IPS-15b (cell line): ENCODE results near the gene MS4A18.

Experiments used
- H3K27me3 ChIP-seq: one replicate; pipeline ENCODE4 v1.6.1; 2013; ENCODE audit warnings: low read length; ENCODE audit not compliant: control insufficient read depth, insufficient read depth
- H3K36me3 ChIP-seq: one replicate; pipeline ENCODE4 v1.6.1; 2013; ENCODE audit warnings: low read length; ENCODE audit not compliant: control insufficient read depth, insufficient read depth
- H3K4me1 ChIP-seq: one replicate; pipeline ENCODE4 v1.6.1; 2013; ENCODE audit warnings: mild to moderate bottlenecking, low read length; ENCODE audit not compliant: control insufficient read depth, insufficient read depth
- H3K4me3 ChIP-seq: one replicate; pipeline ENCODE4 v1.5.1; 2013; ENCODE audit warnings: low read depth, low read length
- H3K9ac ChIP-seq: one replicate; pipeline ENCODE4 v1.6.1; 2013; ENCODE audit warnings: low read depth, mild to moderate bottlenecking, low read length
- H3K9me3 ChIP-seq: one replicate; pipeline ENCODE4 v1.6.1; 2013; ENCODE audit warnings: mild to moderate bottlenecking, low read length; ENCODE audit not compliant: control insufficient read depth, insufficient read depth

MS4A18 gene

DNA sequence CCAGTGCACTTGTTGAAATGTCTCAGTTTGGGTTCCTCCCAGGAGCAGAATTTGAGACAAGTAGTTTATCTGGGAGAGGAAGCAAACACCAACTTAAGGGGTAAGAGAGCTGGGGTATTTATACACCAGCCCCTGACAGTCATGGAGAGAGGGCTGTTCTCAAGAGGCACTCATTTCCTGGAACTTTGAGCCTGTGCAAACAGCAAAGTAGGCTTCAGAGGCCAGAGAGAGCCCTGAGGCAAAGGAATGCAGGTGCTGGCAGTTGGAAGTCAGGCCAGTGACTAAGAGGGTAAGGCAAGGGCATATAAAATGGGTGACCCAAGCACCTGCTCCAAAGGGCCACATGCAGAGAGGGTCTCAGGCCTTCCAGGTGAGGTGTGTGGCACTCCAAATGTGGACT is 16.1 kb downstream of the MS4A18 start:
- no peaks in the 10 kb centered on the region for H3K36me3 ChIP-seq
- no peak overlapping the region for H3K4me3 ChIP-seq
- no peaks in the 10 kb centered on the region for H3K4me1 ChIP-seq
- no peaks in the 10 kb centered on the region for H3K9me3 ChIP-seq
- H3K27me3 ChIP-seq = no peaks in the 10 kb centered on the region
- no peak overlapping the region for H3K9ac ChIP-seq

DNA sequence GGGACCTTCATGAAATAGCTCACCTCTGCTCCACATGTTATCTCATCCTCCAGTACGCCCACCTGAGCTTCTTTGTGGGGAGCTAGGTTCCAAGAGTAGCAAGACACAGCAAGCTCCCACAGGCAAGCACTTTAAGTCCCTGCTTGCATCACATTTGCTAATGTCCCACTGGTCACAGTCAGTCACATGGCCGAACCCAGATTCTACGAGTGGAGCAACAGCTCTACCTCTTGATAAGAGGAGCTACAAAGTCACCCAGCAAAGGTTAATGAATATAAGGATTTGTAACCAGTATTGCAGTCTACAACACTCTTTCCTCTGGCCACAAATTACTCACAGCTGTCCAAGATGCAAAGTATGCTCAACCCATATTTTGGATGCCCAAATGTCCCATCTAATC is 16.9 kb downstream of the MS4A18 start:
- H3K4me3 ChIP-seq = no peak overlapping the region
- H3K9me3 ChIP-seq = no peaks in the 10 kb centered on the region
- H3K27me3 ChIP-seq = no peaks in the 10 kb centered on the region
- no peak overlapping the region for H3K9ac ChIP-seq
- no peaks in the 10 kb centered on the region for H3K4me1 ChIP-seq
- H3K36me3 ChIP-seq = no peaks in the 10 kb centered on the region

DNA sequence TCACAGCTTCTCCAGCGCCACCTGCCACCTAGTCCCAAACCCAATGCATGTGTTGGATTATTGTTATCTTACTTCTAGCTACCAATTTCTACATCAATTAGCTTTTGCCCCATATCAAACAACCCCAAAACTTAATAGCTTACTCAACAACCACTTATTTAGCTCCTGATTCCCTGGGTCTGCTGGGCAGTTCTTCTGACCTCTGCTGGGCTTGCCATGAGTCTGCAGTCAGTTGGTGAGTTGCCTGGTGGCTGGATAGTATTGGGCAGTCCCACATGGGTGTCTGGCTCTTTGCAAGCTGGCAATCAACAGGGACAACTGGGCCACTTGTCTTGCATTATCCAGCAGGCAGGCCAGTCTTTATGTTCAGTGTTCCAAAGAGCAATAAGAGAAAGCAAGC is 18.5 kb downstream of the MS4A18 start:
- no peaks in the 10 kb centered on the region for H3K4me1 ChIP-seq
- no peak overlapping the region for H3K9ac ChIP-seq
- H3K36me3 ChIP-seq = no peaks in the 10 kb centered on the region
- H3K9me3 ChIP-seq = no peaks in the 10 kb centered on the region
- H3K4me3 ChIP-seq = no peak overlapping the region
- no peaks in the 10 kb centered on the region for H3K27me3 ChIP-seq

DNA sequence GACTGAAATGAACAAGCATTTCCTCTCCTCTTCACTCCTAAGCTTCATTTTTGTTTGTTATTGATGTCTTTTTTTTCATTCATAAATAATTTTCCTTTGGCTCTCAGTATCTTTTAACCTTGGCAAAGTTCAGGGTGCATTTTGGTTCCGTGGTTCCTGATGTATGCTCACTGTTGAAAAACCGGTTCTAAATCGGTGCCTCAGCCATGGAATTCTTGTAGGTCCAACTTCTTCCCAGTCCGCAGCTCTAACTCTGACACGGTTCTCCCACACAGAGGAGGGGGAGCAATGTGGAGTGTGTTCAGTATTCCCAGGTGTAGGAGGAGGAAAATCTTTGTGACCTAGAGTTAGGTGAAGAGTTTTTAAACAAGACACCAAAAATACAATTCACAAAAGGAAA is 19.6 kb downstream of the MS4A18 start:
- no peak overlapping the region for H3K4me3 ChIP-seq
- H3K4me1 ChIP-seq = no peaks in the 10 kb centered on the region
- no peaks in the 10 kb centered on the region for H3K36me3 ChIP-seq
- H3K27me3 ChIP-seq = no peaks in the 10 kb centered on the region
- H3K9me3 ChIP-seq = no peaks in the 10 kb centered on the region
- no peak overlapping the region for H3K9ac ChIP-seq

DNA sequence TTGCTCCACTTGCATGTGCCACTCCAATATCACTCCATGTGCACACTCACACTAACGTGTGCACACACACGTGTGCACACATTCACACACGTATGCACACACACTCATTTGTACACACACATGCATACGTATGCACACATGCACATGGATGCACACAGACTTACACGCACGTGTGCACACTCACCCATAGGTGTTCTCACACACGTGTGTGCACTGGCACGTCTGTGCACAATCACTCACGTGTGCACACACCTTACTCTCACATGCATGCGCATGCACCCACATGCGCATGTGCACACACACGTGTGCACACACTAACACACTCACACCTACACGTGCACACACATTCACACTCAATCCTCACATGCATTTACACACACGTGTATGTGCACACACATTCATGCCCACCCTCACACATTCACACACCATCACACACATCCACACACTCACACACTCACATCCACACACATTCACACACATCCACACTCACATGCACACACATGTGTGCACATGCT is 22.9 kb downstream of the MS4A18 start:
- no peaks in the 10 kb centered on the region for H3K9me3 ChIP-seq
- no peaks in the 10 kb centered on the region for H3K4me1 ChIP-seq
- H3K9ac ChIP-seq = no peak overlapping the region
- H3K36me3 ChIP-seq = no peaks in the 10 kb centered on the region
- no peak overlapping the region for H3K4me3 ChIP-seq
- H3K27me3 ChIP-seq = no peaks in the 10 kb centered on the region

DNA sequence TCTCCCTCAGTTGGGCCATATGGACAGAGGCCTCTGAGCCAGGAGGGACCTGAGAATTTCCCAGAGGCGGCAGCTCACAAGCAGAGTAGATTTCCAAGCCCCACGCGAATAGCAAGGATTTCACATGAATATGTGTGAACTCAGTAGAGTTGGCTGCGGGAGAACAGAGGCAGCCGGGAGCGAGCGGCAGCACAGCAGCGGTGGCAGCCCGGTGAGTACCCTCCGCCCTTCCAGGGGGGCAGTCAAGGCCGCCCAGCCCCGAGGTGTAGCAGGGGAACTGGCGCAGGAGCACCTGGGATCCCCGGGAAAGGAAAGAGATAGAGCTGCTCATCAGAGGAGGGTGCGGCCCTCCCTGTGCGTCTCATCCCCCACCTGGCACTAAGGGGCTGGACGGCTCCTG is 23.7 kb downstream of the MS4A18 start:
- Histone ChIP-seq H3K9me3 (no peaks in the 10 kb centered on the region), H3K9ac (no peak overlapping the region), H3K4me1 (peaks cover under 1% of the 10 kb centered on the region), H3K4me3 (no peak overlapping the region), H3K27me3 (no peaks in the 10 kb centered on the region), H3K36me3 (no peaks in the 10 kb centered on the region)

DNA sequence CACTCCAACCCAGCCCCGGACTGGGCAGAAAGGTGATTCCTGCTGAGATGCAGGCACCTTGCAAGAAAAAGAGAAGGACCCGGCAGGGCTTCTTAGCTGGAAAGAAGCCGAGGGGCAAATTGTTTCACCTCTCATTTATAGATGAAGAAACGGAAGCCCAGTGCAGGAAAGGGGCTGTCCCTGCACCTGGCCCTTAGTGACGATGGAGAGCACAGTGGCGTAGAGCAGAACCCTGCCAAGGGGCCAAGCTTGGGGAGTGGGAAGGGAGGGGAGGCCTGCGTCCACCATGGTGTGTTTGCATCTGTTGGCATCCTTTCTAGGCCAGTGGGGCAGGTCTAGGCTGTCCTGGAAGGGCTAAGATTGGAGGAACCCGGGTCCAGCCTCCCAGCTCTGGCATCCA is 24.3 kb downstream of the MS4A18 start:
- no peak overlapping the region for H3K9ac ChIP-seq
- H3K27me3 ChIP-seq = no peaks in the 10 kb centered on the region
- no peaks in the 10 kb centered on the region for H3K36me3 ChIP-seq
- peaks cover 3% of the 10 kb centered on the region for H3K4me1 ChIP-seq
- no peak overlapping the region for H3K4me3 ChIP-seq
- H3K9me3 ChIP-seq = no peaks in the 10 kb centered on the region

DNA sequence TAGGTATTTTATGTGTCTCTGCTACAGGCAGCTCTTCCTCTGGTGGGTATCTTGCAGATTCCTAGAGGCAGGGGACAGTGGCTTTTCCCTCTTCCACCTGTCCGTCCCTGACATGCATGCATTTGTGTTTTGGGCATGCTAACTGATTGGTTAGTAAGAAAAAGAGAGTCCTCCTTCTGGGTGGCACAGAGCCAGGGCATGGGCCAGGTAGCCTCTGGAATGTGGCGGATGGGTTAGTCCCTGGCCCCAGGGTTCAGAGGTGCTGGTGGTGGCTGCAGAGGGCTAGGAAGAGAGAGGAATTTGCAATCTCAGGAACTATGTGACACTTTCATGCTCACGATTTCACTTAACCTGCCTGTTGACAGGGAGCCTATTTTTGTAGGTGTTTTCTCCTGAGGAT is 26.4 kb downstream of the MS4A18 start:
- Histone ChIP-seq H3K9me3 (no peaks in the 10 kb centered on the region), H3K27me3 (no peaks in the 10 kb centered on the region), H3K9ac (no peak overlapping the region), H3K4me3 (no peak overlapping the region), H3K4me1 (peaks cover 3% of the 10 kb centered on the region), H3K36me3 (no peaks in the 10 kb centered on the region)

DNA sequence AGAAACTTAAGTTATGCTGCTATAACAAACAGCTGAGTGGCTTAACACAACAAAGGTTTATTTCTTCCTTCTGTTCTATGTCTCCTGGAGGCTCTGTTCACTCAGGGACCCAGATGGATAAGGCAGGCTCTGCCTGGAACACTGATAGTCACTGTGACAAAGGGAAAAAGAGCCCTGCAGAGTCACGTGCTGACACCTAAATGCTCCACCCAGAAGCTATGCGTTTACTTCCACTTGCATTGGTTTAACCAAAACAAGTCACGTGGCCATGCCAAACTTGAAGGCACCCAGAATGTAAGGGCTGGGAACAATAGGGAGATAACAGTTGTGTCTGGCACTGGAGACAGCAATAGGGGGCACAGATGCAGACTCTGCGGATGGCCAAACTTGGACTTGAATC is 28.8 kb downstream of the MS4A18 start:
- Histone ChIP-seq H3K9ac (no peak overlapping the region), H3K4me3 (no peak overlapping the region), H3K36me3 (no peaks in the 10 kb centered on the region), H3K27me3 (no peaks in the 10 kb centered on the region), H3K4me1 (peaks cover 3% of the 10 kb centered on the region), H3K9me3 (no peaks in the 10 kb centered on the region)

DNA sequence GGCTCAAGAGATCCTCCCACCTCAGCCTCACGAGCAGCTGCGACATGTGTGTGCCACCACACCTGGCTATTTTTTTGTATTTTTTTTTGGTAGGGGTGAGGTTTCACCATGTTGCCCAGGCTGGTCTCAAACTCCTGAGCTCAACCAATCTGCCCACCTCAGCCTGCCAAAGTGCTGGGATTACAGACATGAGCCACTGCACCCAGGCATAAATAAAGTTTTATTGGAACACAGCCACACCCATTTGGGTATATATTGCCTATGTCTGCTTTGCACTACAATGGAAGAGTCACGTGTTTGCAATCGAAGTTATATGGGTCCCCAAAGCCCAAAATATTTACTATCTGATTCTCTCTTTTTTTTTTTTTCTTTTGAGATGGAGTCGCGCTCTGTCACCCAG is 30.4 kb downstream of the MS4A18 start:
- no peaks in the 10 kb centered on the region for H3K27me3 ChIP-seq
- H3K36me3 ChIP-seq = no peaks in the 10 kb centered on the region
- H3K4me1 ChIP-seq = peaks cover 3% of the 10 kb centered on the region
- H3K9me3 ChIP-seq = no peaks in the 10 kb centered on the region
- no peak overlapping the region for H3K9ac ChIP-seq
- no peak overlapping the region for H3K4me3 ChIP-seq

DNA sequence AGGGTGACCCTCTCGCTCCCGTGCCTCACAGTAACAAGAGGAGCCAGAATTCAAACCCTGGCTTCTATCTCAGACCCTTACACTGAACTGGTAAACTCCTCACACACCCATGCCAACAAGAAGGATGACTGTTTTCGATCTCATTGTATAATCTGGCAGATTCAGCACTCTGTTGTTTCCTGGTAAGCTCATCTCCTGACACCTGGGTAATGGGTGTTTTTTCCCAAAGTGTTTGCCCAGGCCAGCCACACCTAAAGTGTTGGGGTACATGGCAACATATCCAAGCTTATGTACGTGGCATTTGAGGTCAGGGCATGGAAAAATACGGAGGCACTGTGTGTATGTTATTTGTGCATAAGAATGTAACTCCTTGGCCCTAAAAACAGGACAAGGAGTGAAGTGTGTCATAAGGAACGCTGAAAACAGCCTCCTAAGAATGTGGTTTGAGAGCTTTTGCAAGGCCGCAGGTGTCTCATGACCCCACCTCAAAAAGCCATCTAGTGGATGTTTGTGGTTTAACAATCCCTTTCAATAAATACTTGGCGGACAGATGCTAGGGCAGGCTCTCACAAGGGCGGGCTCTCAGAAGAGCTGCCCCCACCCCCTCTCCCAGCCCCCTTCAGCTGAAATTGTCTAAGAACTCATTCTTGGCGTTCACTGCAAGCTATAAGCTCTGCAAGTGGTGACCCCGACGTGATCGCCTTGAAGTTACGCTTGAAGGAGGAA is 31.9 kb downstream of the MS4A18 start, which contains the start of gene MS4A15:
TSS of gene MS4A15 (plus strand) at position 561 of the 726 bp plus-strand sequence. CDS start 6,867 bp downstream, outside the sequence.
- Histone ChIP-seq H3K4me3 (no peak within 1 kb of the TSS), H3K9me3 (no peaks in the 10 kb centered on the region), H3K9ac (no peak within 1 kb of the TSS), H3K36me3 (no peaks in the 10 kb centered on the region), H3K27me3 (no peaks in the 10 kb centered on the region), H3K4me1 (peaks cover 3% of the 10 kb centered on the region)

DNA sequence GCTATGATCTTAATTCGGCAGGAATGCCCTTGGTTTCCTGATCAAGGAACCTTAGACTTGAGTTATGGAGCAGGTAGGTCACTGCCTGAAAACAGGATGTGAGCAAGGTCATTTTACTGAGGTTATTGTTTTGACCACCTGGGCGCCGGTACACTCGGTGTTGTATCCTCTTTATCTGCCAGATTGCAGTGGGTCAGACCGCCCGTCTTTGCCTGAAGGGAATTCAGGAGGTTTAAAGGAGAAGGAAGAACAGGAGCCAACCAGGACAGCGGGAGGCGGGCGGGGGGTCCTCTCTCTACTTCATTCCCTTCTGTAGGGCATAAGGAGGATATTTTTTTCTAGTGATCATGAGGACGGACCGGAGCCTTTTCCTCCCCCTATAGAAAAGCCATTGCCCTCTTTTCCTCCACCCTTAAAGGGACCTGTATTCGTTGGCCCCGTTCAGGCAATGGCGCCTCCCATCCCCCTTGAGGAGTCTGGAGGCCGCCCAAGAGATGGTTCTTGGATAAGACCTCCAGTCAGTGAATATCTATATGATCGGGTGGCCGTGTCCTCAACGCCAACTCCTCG is 32.8 kb downstream of the MS4A18 start:
- no peak overlapping the region for H3K4me3 ChIP-seq
- no peaks in the 10 kb centered on the region for H3K36me3 ChIP-seq
- H3K9me3 ChIP-seq = no peaks in the 10 kb centered on the region
- no peaks in the 10 kb centered on the region for H3K27me3 ChIP-seq
- no peak overlapping the region for H3K9ac ChIP-seq
- peaks cover 3% of the 10 kb centered on the region for H3K4me1 ChIP-seq
